ENCODE data around the gene MKNK1.

MKNK1 gene

DNA sequence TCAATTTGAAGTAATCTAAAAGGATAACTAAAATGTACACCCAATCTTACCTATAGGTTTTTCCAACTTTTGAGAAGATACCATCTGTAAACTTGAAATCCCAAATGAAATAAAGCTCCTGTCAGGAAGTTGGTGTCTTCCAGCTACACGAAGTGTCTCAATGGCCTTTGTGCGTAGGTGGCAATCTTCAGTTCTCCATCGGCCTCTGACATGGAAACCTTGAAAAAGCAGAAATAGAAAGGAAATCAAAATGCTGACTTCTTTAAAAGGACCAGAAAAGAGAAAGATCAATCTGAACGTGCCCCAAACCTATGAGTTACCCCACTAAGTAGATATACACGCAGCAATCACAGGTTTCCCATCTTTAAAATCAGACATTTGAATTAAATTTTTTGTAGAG, 10.0 kb downstream of the MKNK1 start:
- TF ChIP-seq, protein P1, sequence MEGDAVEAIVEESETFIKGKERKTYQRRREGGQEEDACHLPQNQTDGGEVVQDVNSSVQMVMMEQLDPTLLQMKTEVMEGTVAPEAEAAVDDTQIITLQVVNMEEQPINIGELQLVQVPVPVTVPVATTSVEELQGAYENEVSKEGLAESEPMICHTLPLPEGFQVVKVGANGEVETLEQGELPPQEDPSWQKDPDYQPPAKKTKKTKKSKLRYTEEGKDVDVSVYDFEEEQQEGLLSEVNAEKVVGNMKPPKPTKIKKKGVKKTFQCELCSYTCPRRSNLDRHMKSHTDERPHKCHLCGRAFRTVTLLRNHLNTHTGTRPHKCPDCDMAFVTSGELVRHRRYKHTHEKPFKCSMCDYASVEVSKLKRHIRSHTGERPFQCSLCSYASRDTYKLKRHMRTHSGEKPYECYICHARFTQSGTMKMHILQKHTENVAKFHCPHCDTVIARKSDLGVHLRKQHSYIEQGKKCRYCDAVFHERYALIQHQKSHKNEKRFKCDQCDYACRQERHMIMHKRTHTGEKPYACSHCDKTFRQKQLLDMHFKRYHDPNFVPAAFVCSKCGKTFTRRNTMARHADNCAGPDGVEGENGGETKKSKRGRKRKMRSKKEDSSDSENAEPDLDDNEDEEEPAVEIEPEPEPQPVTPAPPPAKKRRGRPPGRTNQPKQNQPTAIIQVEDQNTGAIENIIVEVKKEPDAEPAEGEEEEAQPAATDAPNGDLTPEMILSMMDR (conservative IDR thresholded peaks at IDR 0.05; ENCODE audit: low read depth) = no peak
- H3K27ac ChIP-seq = no peak overlapping the region
- POLR2A ChIA-PET (ENCODE audit: low non-redundant PET) = no interaction called here
- CTCF ChIA-PET = interaction anchor here (0.6 kb wide), 1 partner anchor 40 kb away, joined by 4 read pairs; no protein-coding TSS in a partner anchor
- no peak for DNase-seq (ENCODE audit: low spot score)

DNA sequence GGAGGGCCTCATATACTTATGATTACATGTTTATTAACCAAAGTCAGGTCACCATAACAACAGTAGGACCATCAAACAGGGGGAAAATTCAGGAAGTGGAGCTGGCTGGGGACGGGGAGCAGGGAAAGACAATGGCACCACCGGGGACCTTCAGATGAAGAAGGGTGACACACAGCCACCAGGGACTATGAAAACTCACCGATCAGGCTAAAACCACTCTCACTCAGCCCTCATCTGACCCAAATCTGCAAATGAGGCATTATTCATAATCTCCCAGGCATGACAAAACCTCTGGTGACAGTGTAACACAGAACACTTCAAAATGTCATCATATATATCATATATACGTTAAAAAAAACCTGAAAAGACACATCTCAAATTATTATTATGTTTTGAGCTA, 11.2 kb downstream of the MKNK1 start:
- no peak for DNase-seq (ENCODE audit: low spot score)
- ChIA-PET CTCF (no interaction called here), POLR2A (ENCODE audit: low non-redundant PET) (no interaction called here)
- TF ChIP-seq, protein P1 (conservative IDR thresholded peaks at IDR 0.05; ENCODE audit: low read depth) = no peak
- H3K27ac ChIP-seq = no peak overlapping the region

DNA sequence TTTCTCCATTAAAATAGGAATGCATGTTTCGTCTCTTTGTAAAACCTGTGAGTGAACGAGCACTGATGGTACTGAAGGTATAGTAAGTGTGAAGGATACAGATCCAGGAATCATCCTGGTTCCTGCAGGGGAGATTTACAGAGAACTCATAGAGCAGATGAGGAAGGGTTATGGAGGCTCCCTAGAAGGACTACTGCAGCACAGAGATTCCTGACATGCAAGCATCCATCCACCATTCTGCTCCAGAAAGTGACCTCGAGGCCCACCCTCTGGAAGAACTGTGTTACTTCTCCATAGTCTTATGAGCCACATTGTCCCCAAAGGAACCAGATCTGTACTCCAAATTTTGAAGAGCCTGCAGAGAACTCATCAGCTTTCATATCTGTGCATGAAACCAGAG, 14.5 kb downstream of the MKNK1 start:
- TF ChIP-seq, protein P1 (conservative IDR thresholded peaks at IDR 0.05; ENCODE audit: low read depth) = no peak
- no peak overlapping the region for H3K27ac ChIP-seq
- no peak for DNase-seq (ENCODE audit: low spot score)
- POLR2A ChIA-PET (ENCODE audit: low non-redundant PET) = interaction anchor here (0.5 kb wide), 1 partner anchor 182 kb away, joined by 3 read pairs; no protein-coding TSS in a partner anchor
- CTCF ChIA-PET = no interaction called here

DNA sequence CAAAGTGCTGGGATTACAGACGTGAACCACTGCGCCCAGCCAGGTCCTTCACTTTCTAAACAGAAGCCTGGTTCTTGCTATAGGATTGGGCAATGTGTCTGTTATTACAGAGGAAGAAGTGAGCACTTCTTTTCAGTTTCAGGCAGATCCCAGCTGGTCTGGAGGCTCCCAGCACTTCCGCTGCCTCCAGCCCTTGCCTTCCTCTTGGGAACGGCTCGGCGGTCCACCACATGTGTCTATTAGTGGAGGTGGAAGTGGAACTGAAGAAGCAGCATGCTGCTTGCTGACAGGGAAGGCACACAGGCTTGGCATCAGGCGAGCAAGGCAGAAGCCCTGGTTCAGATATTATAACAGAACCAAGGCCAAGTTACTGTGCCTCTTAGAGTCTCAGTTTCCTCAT, 17.0 kb downstream of the MKNK1 start:
- DNase-seq (ENCODE audit: low spot score) = no peak
- TF ChIP-seq, protein P1 (conservative IDR thresholded peaks at IDR 0.05; ENCODE audit: low read depth) = no peak
- ChIA-PET CTCF (no interaction called here), POLR2A (ENCODE audit: low non-redundant PET) (no interaction called here)
- H3K27ac ChIP-seq = no peak overlapping the region

DNA sequence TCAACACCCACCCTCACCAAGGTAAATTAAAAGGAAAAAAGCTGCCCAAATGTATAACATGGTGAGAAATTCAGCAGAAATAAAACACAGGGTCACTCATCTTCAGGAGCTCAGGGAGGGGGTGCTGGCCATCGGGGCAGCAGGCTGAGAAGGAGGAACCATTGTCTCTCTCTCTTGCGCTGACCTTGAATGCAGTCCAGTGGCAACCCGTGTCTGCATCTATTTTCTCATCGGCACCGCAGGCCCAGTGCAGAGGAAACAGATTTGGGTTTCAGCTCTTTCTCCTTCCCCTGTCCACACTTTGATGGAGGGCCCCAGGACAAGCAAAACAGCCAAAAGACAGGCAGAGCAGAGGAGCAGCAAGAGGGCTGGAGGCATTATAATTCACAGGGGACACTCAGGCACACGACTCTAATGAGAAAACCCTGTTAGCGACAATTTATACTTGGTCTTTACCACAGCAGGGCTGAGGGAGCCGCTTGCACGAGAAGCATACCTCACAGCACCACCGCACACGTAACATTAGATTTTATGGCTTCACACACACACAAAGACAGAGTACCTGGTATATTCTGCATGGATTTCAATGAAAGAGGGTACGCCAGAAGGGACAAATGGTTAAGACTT, 18.6 kb downstream of the MKNK1 start:
- CTCF ChIA-PET = no interaction called here

DNA sequence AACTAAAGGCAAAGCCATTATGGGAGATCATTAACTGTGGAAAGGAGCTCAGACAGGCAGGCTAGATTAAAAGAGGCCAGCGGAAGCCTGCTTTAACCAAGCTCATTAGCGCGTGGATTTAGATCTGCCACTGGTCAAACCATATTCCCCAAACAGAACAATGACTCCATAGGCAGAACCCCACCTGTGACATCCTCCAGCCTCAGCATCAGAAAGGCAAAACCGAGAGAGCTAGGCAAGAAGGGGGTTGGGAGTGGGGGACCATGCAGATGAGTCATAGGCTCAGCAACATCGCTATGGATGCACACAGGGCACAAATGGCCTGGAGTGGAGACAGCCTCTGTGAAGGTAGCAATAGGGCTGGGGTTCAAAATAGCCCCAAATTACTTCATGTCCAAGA, 20.6 kb downstream of the MKNK1 start:
- CTCF ChIA-PET = interaction anchor here (0.7 kb wide), 1 partner anchor 34 kb away, joined by 4 read pairs; no protein-coding TSS in a partner anchor
- TF ChIP-seq, protein P1 (conservative IDR thresholded peaks at IDR 0.05; ENCODE audit: low read depth) = no peak
- no peak for DNase-seq (ENCODE audit: low spot score)
- POLR2A ChIA-PET (ENCODE audit: low non-redundant PET) = no interaction called here
- no peak overlapping the region for H3K27ac ChIP-seq

More for the DNA sequence above, 18.6 kb downstream of the MKNK1 start:
- TF ChIP-seq, protein P1 (conservative IDR thresholded peaks at IDR 0.05; ENCODE audit: low read depth) = no peak
- POLR2A ChIA-PET (ENCODE audit: low non-redundant PET) = no interaction called here
- no peak overlapping the region for H3K27ac ChIP-seq
- DNase-seq (ENCODE audit: low spot score) = no peak

Measured in RWPE1 (cell line).